A673 (cell line): Measurements from ENCODE around the gene ZNF398.

ENCODE experiments used
- CTCF ChIP-seq: fragments of 300-800, 200-600 bp; sonication (generic); conservative IDR thresholded peaks from 2 replicates; pipeline ENCODE4 v1.5.1; 2017; ENCODE audit warnings: low read depth, mild to moderate bottlenecking, antibody characterized with exemption, low read length, moderate library complexity, mixed read lengths
- EZH2 ChIP-seq: fragments of 200-600 bp; sonication (generic); IDR thresholded peaks from 2 replicates; pipeline ENCODE4 v1.6.1; 2017; ENCODE audit warnings: borderline replicate concordance, low read depth, mild to moderate bottlenecking, mixed read lengths, antibody characterized with exemption, low read length; ENCODE audit not compliant: poor library complexity, severe bottlenecking

- no peak for TF ChIP-seq CTCF
- no peak for TF ChIP-seq EZH2
Measured at GRCh38 chr7:149199234-149199995, 52.2 kb downstream of the ZNF398 start.
